PC-3 (cell line): ENCODE data around the gene DUSP2. TPM values are rescaled to one million over a fixed set of nuclear protein-coding genes. Genes with fewer than 3 reads are reported as not detected.

Experiments
- ATAC-seq: fragments of 200-7000 bp; cut with Tn5 transposase; 2 replicates; pipeline ENCODE4 v1.9.1; 2020; ENCODE audit warnings: mild to moderate bottlenecking, moderate library complexity
- BruUV-seq: library from RNA; stranded (reverse); fragments of 400-500 nt; replicated peaks from 2 replicates; lab custom pipeline; 2021; lab: Mats Ljungman, UMichigan
- CTCF ChIA-PET: fragments of 300-600 bp; sonication (Branson Sonifier 250); formaldehyde crosslinking; loops from one replicate; lab custom pipeline; 2022; ENCODE audit warnings: antibody characterized with exemption; lab: Charles Lee
- POLR2A ChIA-PET: fragments of 300-600 bp; sonication (Branson Sonifier 250); formaldehyde crosslinking; loops from one replicate; lab custom pipeline; 2022; ENCODE audit warnings: antibody characterized with exemption; ENCODE audit not compliant: unreplicated experiment; lab: Charles Lee
- DNase-seq: peaks from one replicate; pipeline ENCODE4 v3.0.0-alpha.2; 2015
- H2AFZ ChIP-seq: fragments of 300-600 bp; sonication (generic); 2 replicates; pipeline ENCODE4 v1.6.0; 2016; ENCODE audit warnings: antibody characterized with exemption, low read length
- H3F3A ChIP-seq: fragments of 300-600 bp; sonication (generic); one replicate; pipeline ENCODE4 v1.6.0; 2017; ENCODE audit warnings: antibody characterized with exemption, low read length, control low read depth, mild to moderate bottlenecking; ENCODE audit not compliant: unreplicated experiment
- H3K27ac ChIP-seq: fragments of 300-600 bp; sonication (generic); 2 replicates; pipeline ENCODE4 v1.5.1; 2016; ENCODE audit warnings: mild to moderate bottlenecking, low read length
- H3K27me3 ChIP-seq: fragments of 300-600 bp; sonication (generic); 2 replicates; pipeline ENCODE4 v1.6.1; 2016; ENCODE audit warnings: low read length, mixed read lengths
- H3K36me3 ChIP-seq: fragments of 300-600 bp; sonication (generic); 2 replicates; pipeline ENCODE4 v1.6.1; 2016; ENCODE audit warnings: low read depth, mixed run types, low read length, mixed read lengths
- H3K4me1 ChIP-seq: fragments of 300-600 bp; sonication (generic); 2 replicates; pipeline ENCODE4 v1.5.1; 2016; ENCODE audit warnings: low read length; ENCODE audit not compliant: insufficient read depth
- H3K4me2 ChIP-seq: fragments of 300-600 bp; sonication (generic); 2 replicates; pipeline ENCODE4 v1.6.0; 2016; ENCODE audit warnings: low read length
- H3K4me3 ChIP-seq: fragments of 300-600 bp; sonication (generic); 2 replicates; pipeline ENCODE4 v1.5.1; 2016; ENCODE audit warnings: mild to moderate bottlenecking, low read length, mixed read lengths
- H3K79me2 ChIP-seq: fragments of 300-600 bp; sonication (generic); 2 replicates; pipeline ENCODE4 v1.6.1; 2017; ENCODE audit warnings: low read length, mixed read lengths
- H3K9ac ChIP-seq: fragments of 300-600 bp; sonication (generic); 2 replicates; pipeline ENCODE4 v1.6.0; 2016; ENCODE audit warnings: mild to moderate bottlenecking, low read length
- H3K9me2 ChIP-seq: fragments of 300-600 bp; sonication (generic); replicated peaks from 2 replicates; pipeline ENCODE4 v1.6.1; 2016; ENCODE audit warnings: mixed run types, low read length, mixed read lengths
- H3K9me3 ChIP-seq: fragments of 300-600 bp; sonication (generic); 2 replicates; pipeline ENCODE4 v1.6.1; 2016; ENCODE audit warnings: low read length, mixed read lengths
- H4K20me1 ChIP-seq: fragments of 300-600 bp; sonication (generic); 2 replicates; pipeline ENCODE4 v1.6.1; 2016; ENCODE audit warnings: low read length, mixed read lengths
- CTCF ChIP-seq: fragments of 300-600 bp; sonication (generic); conservative IDR thresholded peaks from 2 replicates; pipeline ENCODE4 v1.5.1; 2017; ENCODE audit warnings: antibody characterized with exemption, low read depth, mild to moderate bottlenecking, low read length
- EZH2 ChIP-seq: fragments of 300-600 bp; sonication (generic); IDR thresholded peaks from one replicate; pipeline ENCODE4 v1.6.1; 2017; ENCODE audit warnings: antibody characterized with exemption, mild to moderate bottlenecking, low read length; ENCODE audit not compliant: unreplicated experiment
- EZH2phosphoT487 ChIP-seq: fragments of 300-600 bp; sonication (generic); IDR thresholded peaks from 2 replicates; pipeline ENCODE4 v1.6.1; 2018; ENCODE audit warnings: mild to moderate bottlenecking, antibody characterized with exemption, low read length, borderline replicate concordance
- intact Hi-C: fragments of 100-400 bp; cut with micrococcal nuclease; formaldehyde crosslinking; loops from 2 replicates; pipeline ENCODE4 v1.9.0; 2023
- total RNA-seq: library from RNA; depleted of rRNA; stranded (reverse); fragments of >200 nt; gene quantifications from 2 replicates; pipeline ENCODE4 v1.2.3, GENCODE V29; 2014

Gene DUSP2
- total RNA-seq, 1 experiment from 2014 or later = 6.9 TPM

GRCh38 chr2:96164459-96165184 lies 19.4 kb upstream of the DUSP2 start:
- intact Hi-C loops = no loop called here
- H3K4me3 ChIP-seq = no peak overlapping the region
- H3K4me1 ChIP-seq = no peaks in the 10 kb centered on the region
- H3K27ac ChIP-seq = no peak overlapping the region
- no TSS peak for BruUV-seq
- no peak for DNase-seq
- CTCF ChIA-PET = no interaction called here
- no peaks in the 10 kb centered on the region for H3F3A ChIP-seq
- no peak overlapping the region for H3K4me2 ChIP-seq
- TF ChIP-seq EZH2 (no peak), EZH2phosphoT487 (no peak), CTCF (no peak)
- H3K9me2 ChIP-seq = no peaks in the 10 kb centered on the region
- H3K9me3 ChIP-seq = no peaks in the 10 kb centered on the region
- ATAC-seq = no peak
- H3K27me3 ChIP-seq = no peaks in the 10 kb centered on the region
- H3K9ac ChIP-seq = no peak overlapping the region
- no peaks in the 10 kb centered on the region for H3K79me2 ChIP-seq
- POLR2A ChIA-PET = no interaction called here
- no peaks in the 10 kb centered on the region for H4K20me1 ChIP-seq
- H2AFZ ChIP-seq = no peak overlapping the region
- no peaks in the 10 kb centered on the region for H3K36me3 ChIP-seq

GRCh38 chr2:96163768-96164429 lies 18.7 kb upstream of the DUSP2 start:
- no peak overlapping the region for H3K27ac ChIP-seq
- intact Hi-C loops = no loop called here
- BruUV-seq = no TSS peak
- no peak overlapping the region for H3K4me2 ChIP-seq
- no peaks in the 10 kb centered on the region for H3K4me1 ChIP-seq
- no peaks in the 10 kb centered on the region for H3F3A ChIP-seq
- no peak overlapping the region for H3K9ac ChIP-seq
- H4K20me1 ChIP-seq = no peaks in the 10 kb centered on the region
- TF ChIP-seq EZH2phosphoT487 (no peak), EZH2 (no peak), CTCF (no peak)
- no peak for DNase-seq
- no peak overlapping the region for H2AFZ ChIP-seq
- no peaks in the 10 kb centered on the region for H3K9me2 ChIP-seq
- H3K9me3 ChIP-seq = no peaks in the 10 kb centered on the region
- no peak overlapping the region for H3K4me3 ChIP-seq
- H3K79me2 ChIP-seq = no peaks in the 10 kb centered on the region
- H3K27me3 ChIP-seq = no peaks in the 10 kb centered on the region
- H3K36me3 ChIP-seq = no peaks in the 10 kb centered on the region
- ATAC-seq = no peak
- ChIA-PET CTCF (no interaction called here), POLR2A (no interaction called here)

- H3K9me2 ChIP-seq = no peaks in the 10 kb centered on the region
- no peaks in the 10 kb centered on the region for H3K36me3 ChIP-seq
- no TSS peak for BruUV-seq
- H4K20me1 ChIP-seq = no peaks in the 10 kb centered on the region
- H3K4me3 ChIP-seq = no peak overlapping the region
- H3K9me3 ChIP-seq = no peaks in the 10 kb centered on the region
- no peak overlapping the region for H3K27ac ChIP-seq
- H3K9ac ChIP-seq = no peak overlapping the region
- no peaks in the 10 kb centered on the region for H3K79me2 ChIP-seq
- ChIA-PET POLR2A (no interaction called here), CTCF (interaction anchor here (0.6 to 1.1 kb wide), 2 partner anchors 141 to 171 kb away, joined by 3 to 4 read pairs; no protein-coding TSS in a partner anchor)
- intact Hi-C loops = no loop called here
- ATAC-seq (no peak), DNase-seq (no peak)
- no peak overlapping the region for H3K4me2 ChIP-seq
- H3K27me3 ChIP-seq = no peaks in the 10 kb centered on the region
- no peak overlapping the region for H2AFZ ChIP-seq
- no peaks in the 10 kb centered on the region for H3K4me1 ChIP-seq
- H3F3A ChIP-seq = no peaks in the 10 kb centered on the region
- no peak for TF ChIP-seq EZH2
- TF ChIP-seq EZH2phosphoT487 = no peak
- TF ChIP-seq CTCF = no peak
Observed at GRCh38 chr2:96163415-96163767, 18.2 kb upstream of the DUSP2 start.
